ENCODE results near the gene CETN3. TPM values are rescaled to one million over a fixed set of nuclear protein-coding genes. Genes with fewer than 3 reads are reported as not detected.

CETN3 gene
- total and polyA plus RNA-seq, 9 of the 15 experiments (the other 6 are each of a cell fraction or from before 2014, with no cell fraction given) = 43.3 to 113 (median 82.4) TPM

GRCh38 chr5:90353254-90353653 lies 56.3 kb downstream of the CETN3 start (continued):
- TF ChIP-seq VEZF1 (CRISPR knock-in tag; IDR thresholded peaks at IDR 0.05) = no peak

GRCh38 chr5:90351101-90351500 lies 58.5 kb downstream of the CETN3 start:
- CTCF ChIA-PET (ENCODE audit: low intra/inter-chr PET ratio) = no interaction called here
- Histone ChIP-seq H3K36me3 (ENCODE audit: control insufficient read depth, insufficient read depth, low read length) (no peaks in the 10 kb centered on the region), H3K79me2 (ENCODE audit: control insufficient read depth, insufficient read depth, low read length) (no peaks in the 10 kb centered on the region)
- TF ChIP-seq ZBTB8A (IDR thresholded peaks at IDR 0.05; ENCODE audit: partially characterized antibody) (no peak), ZC3H4 (CRISPR knock-in tag; IDR thresholded peaks at IDR 0.05; ENCODE audit: borderline replicate concordance) (no peak), HMG20A (CRISPR knock-in tag; conservative IDR thresholded peaks at IDR 0.05) (no peak), CREB1 (IDR thresholded peaks at IDR 0.05) (no peak), CREB1 (CRISPR knock-in tag; IDR thresholded peaks at IDR 0.05) (no peak), HES1 (IDR thresholded peaks at IDR 0.05; ENCODE audit: low read depth) (no peak), ZNF408 (CRISPR knock-in tag; IDR thresholded peaks at IDR 0.05; ENCODE audit: low read depth) (no peak), ZNF77 (CRISPR knock-in tag; IDR thresholded peaks at IDR 0.05) (no peak), ZNF76 (CRISPR knock-in tag; IDR thresholded peaks at IDR 0.05; ENCODE audit: borderline replicate concordance) (no peak), ZNF277 (CRISPR knock-in tag; IDR thresholded peaks at IDR 0.05; ENCODE audit: borderline replicate concordance) (no peak), SETDB1 (IDR thresholded peaks at IDR 0.05; ENCODE audit: low read length) (no peak), SMAD1 (IDR thresholded peaks at IDR 0.05; ENCODE audit: low read depth, low read length, partially characterized antibody) (no peak), ZNF146 (CRISPR knock-in tag; IDR thresholded peaks at IDR 0.05; ENCODE audit: unreplicated experiment) (no peak), EZH2 (IDR thresholded peaks at IDR 0.05; ENCODE audit: borderline replicate concordance, low read depth, low read length) (no peak), PHF8 (IDR thresholded peaks at IDR 0.05; ENCODE audit: borderline replicate concordance, low read length) (no peak), BRF2 (IDR thresholded peaks at IDR 0.05; ENCODE audit: borderline replicate concordance, insufficient read depth, insufficient read length) (no peak), BDP1 (IDR thresholded peaks at IDR 0.05; ENCODE audit: insufficient read depth, insufficient read length) (no peak), ZKSCAN1 (IDR thresholded peaks at IDR 0.05; ENCODE audit: low read depth, low read length) (no peak)

More at GRCh38 chr5:90351101-90351500, 58.5 kb downstream of the CETN3 start:
- Histone ChIP-seq H4K20me1 (replicated peaks; ENCODE audit: control insufficient read depth, insufficient read depth, low read length) (no peaks in the 10 kb centered on the region), H2AFZ (ENCODE audit: low read depth, low read length) (no peak overlapping the region), H3K4me1 (replicated peaks in 1 of 2; ENCODE audit: control insufficient read depth in 2 of 2, insufficient read depth in 2 of 2, low read length in 2 of 2) (no peaks in the 10 kb centered on the region), H3K27ac (ENCODE audit: extremely low read depth, low read depth, low read length) (no peak overlapping the region), H3K4me2 (ENCODE audit: insufficient read depth, low read length) (no peak overlapping the region), H3K4me3 (no peak overlapping the region), H3K9me3 (replicated peaks; ENCODE audit: control insufficient read depth, insufficient read depth, low read depth, low read length) (no peaks in the 10 kb centered on the region), H3K9ac (ENCODE audit: insufficient read depth in 1 of 2, low read depth in 2 of 2, low read length in 2 of 2) (no peak overlapping the region), H3K27me3 (ENCODE audit: control insufficient read depth in 2 of 2, insufficient read depth in 2 of 2, low read length in 2 of 2) (no peaks in the 10 kb centered on the region), H3K9me1 (ENCODE audit: control insufficient read depth, insufficient read depth, low read length) (no peaks in the 10 kb centered on the region)
- POLR2A ChIA-PET = interaction anchor here (0.6 kb wide), 1 partner anchor 24 kb away, joined by 3 read pairs; no protein-coding TSS in a partner anchor
- intact Hi-C loops (cut with micrococcal nuclease) = no loop called here
- FAIRE-seq = no peak
- no TSS peak for BruUV-seq (replicated peaks)
- 0% methylated on average over 3 of the region's 3 CpGs for WGBS (ENCODE audit: insufficient coverage, low coverage, missing lambda C conversion rate)
- DNase-seq (ENCODE audit: extremely low read depth in 1 of 4, low spot score in 3 of 4) = no peak
- ATAC-seq = no peak
- in situ Hi-C loops (cut with MboI) = no loop called here

Data from K562 (cell line).